EH (cell line): ENCODE results near the gene UNC13D.
"Not testable (repeated sequence)": the region's sequence is repeated elsewhere in the genome, so short reads cannot be mapped to it uniquely, and the experiment has no call there.

Experiments used
- DNase-seq: peaks from one replicate; pipeline ENCODE4 v3.0.0-alpha.2; 2015; ENCODE audit warnings: low read depth

UNC13D gene

GRCh38 chr17:75843577-75844529, at the start of gene UNC13D:
Gene UNC13D, minus strand, starts transcription at chr17:75844404. Its CDS starts 67 bp downstream, at chr17:75844337.
- no peak for DNase-seq

- DNase-seq = no peak
Measured at GRCh38 chr17:75893305-75894048, 49.3 kb upstream of the UNC13D start.

GRCh38 chr17:75892556-75893224, 48.5 kb upstream of the UNC13D start:
- no peak for DNase-seq

GRCh38 chr17:75891605-75892555, 47.7 kb upstream of the UNC13D start:
- DNase-seq = no peak

- DNase-seq = no peak
Measured at GRCh38 chr17:75891022-75891604, 46.9 kb upstream of the UNC13D start.

GRCh38 chr17:75889454-75889853, 45.2 kb upstream of the UNC13D start:
- no peak for DNase-seq

- no peak for DNase-seq
Measured at GRCh38 chr17:75888484-75888883, 44.3 kb upstream of the UNC13D start.

- DNase-seq = not testable (repeated sequence)
Measured at GRCh38 chr17:75885860-75886259, 41.7 kb upstream of the UNC13D start.

- DNase-seq = no peak
Measured at GRCh38 chr17:75885431-75885830, 41.2 kb upstream of the UNC13D start.

- DNase-seq = no peak
Measured at GRCh38 chr17:75881678-75882454, 37.7 kb upstream of the UNC13D start.

- DNase-seq = no peak
Measured at GRCh38 chr17:75880266-75880665, 36.1 kb upstream of the UNC13D start.

GRCh38 chr17:75878174-75878998, 34.2 kb upstream of the UNC13D start, which contains the start of gene TRIM47:
Gene TRIM47, minus strand, starts transcription at chr17:75878581. Its CDS starts 33 bp downstream, at chr17:75878548.
- DNase-seq = peak; percentile 48

GRCh38 chr17:75877752-75878173, 33.6 kb upstream of the UNC13D start:
- peak; percentile 73 for DNase-seq

- DNase-seq = peak; percentile 94
Measured at GRCh38 chr17:75876938-75877751, 32.9 kb upstream of the UNC13D start.

- no peak for DNase-seq
Measured at GRCh38 chr17:75876190-75876937, 32.2 kb upstream of the UNC13D start.

- no peak for DNase-seq
Measured at GRCh38 chr17:75875940-75876189, 31.7 kb upstream of the UNC13D start.

GRCh38 chr17:75875182-75875939, 31.2 kb upstream of the UNC13D start:
- no peak for DNase-seq
